SK-N-SH (cell line): Measurements from ENCODE around the gene UVRAG. TPM values are rescaled to one million over a fixed set of nuclear protein-coding genes. Genes with fewer than 3 reads are reported as not detected.

Experiments used
- CTCF ChIA-PET: fragments of 300-600, 350-600 bp; formaldehyde crosslinking; extraction: SDS; loops from one replicate; lab custom pipeline; 2021; lab: Yijun Ruan, JAX
- POLR2A ChIA-PET: fragments of 350-600 bp; sonication (Branson Sonifier 250); formaldehyde crosslinking; extraction: SDS; loops from one replicate; lab custom pipeline; 2020; ENCODE audit warnings: antibody characterized with exemption, inconsistent platforms; lab: Yijun Ruan, JAX
- DNase-seq: peaks from one replicate; pipeline ENCODE4 v3.0.0; 2012
- H2AFZ ChIP-seq: fragments of 200-600 bp; sonication (generic); 2 replicates; pipeline ENCODE4 v1.8.1; 2016; ENCODE audit warnings: antibody characterized with exemption, mild to moderate bottlenecking, low read depth
- H3F3A ChIP-seq: fragments of 200-600 bp; sonication (generic); replicated peaks from 2 replicates; pipeline ENCODE3; 2016; ENCODE audit warnings: antibody characterized with exemption, mild to moderate bottlenecking; ENCODE audit not compliant: insufficient read depth
- H3K27ac ChIP-seq, 2 experiments: fragments of 200-500 bp in 1 of 2; fragments of 200-600 bp in 1 of 2; sonication (Bioruptor generic) in 1 of 2; sonication (generic), shearing (Covaris generic) in 1 of 2; 2 replicates each; pipeline versions ENCODE4 v1.5.1 to v1.6.1; 2014 to 2016; ENCODE audit warnings: low read depth in 2 of 2, inconsistent platforms in 1 of 2, low read length in 1 of 2, mild to moderate bottlenecking in 1 of 2, mixed read lengths in 1 of 2
- H3K27me3 ChIP-seq: fragments of 200-600 bp; sonication (generic), shearing (Covaris generic); 2 replicates; pipeline ENCODE4 v1.6.1; 2016; ENCODE audit warnings: mixed run types; ENCODE audit not compliant: insufficient read depth
- H3K36me3 ChIP-seq, 2 experiments: fragments of 200-500 bp in 1 of 2; fragments of 200-600 bp in 1 of 2; sonication (Bioruptor generic) in 1 of 2; sonication (generic) in 1 of 2; replicated peaks in 1 of 2; 2 replicates each; pipeline versions ENCODE3 to v1.5.1; 2014 to 2016; ENCODE audit warnings: low read length in 1 of 2, mild to moderate bottlenecking in 1 of 2; ENCODE audit not compliant: insufficient read depth in 2 of 2, control insufficient read depth in 1 of 2
- H3K4me1 ChIP-seq, 2 experiments: fragments of 200-500 bp in 1 of 2; fragments of 200-600 bp in 1 of 2; sonication (Bioruptor generic) in 1 of 2; sonication (generic), shearing (Covaris generic) in 1 of 2; 2 replicates each; pipeline versions ENCODE4 v1.5.1 to v1.6.1; 2014 to 2016; ENCODE audit warnings: low read depth in 1 of 2, low read length in 1 of 2, mixed run types in 1 of 2; ENCODE audit not compliant: insufficient read depth in 2 of 2, control insufficient read depth in 1 of 2
- H3K4me2 ChIP-seq: fragments of 200-600 bp; sonication (generic), shearing (Covaris generic); 2 replicates; pipeline ENCODE4 v1.6.1; 2017; ENCODE audit warnings: mixed run types
- H3K4me3 ChIP-seq, 2 experiments: fragments of 200-500 bp in 1 of 2; fragments of 200-600 bp in 1 of 2; sonication (Bioruptor generic) in 1 of 2; sonication (generic), shearing (Covaris generic) in 1 of 2; 2 replicates each; pipeline versions ENCODE4 v1.5.1 to v1.8.1; 2014 to 2016; ENCODE audit warnings: low read depth in 2 of 2, inconsistent platforms in 1 of 2, low read length in 1 of 2, mild to moderate bottlenecking in 1 of 2, mixed read lengths in 1 of 2, moderate library complexity in 1 of 2
- H3K79me2 ChIP-seq: fragments of 200-600 bp; sonication (generic); 2 replicates; pipeline ENCODE4 v1.8.1; 2017; ENCODE audit warnings: mild to moderate bottlenecking; ENCODE audit not compliant: insufficient read depth
- H3K9ac ChIP-seq: fragments of 200-600 bp; sonication (generic); 2 replicates; pipeline ENCODE4 v1.6.1; 2017; ENCODE audit warnings: mixed run types
- H3K9me2 ChIP-seq: fragments of 200-600 bp; sonication (generic); 2 replicates; pipeline ENCODE4 v1.6.1; 2017; ENCODE audit warnings: mixed run types
- H3K9me3 ChIP-seq: fragments of 200-600 bp; sonication (generic); 2 replicates; pipeline ENCODE4 v1.6.1; 2017; ENCODE audit warnings: mixed run types, mild to moderate bottlenecking, moderate library complexity
- H4K20me1 ChIP-seq: fragments of 200-600 bp; sonication (generic); 2 replicates; pipeline ENCODE4 v1.6.1; 2017; ENCODE audit warnings: mild to moderate bottlenecking, mixed run types; ENCODE audit not compliant: insufficient read depth
- CHD2 ChIP-seq: fragments of 150-350 bp; IDR thresholded peaks from 2 replicates; pipeline ENCODE4 v1.6.1; 2018; ENCODE audit warnings: low read length; ENCODE audit not compliant: partially characterized antibody
- ELF1 ChIP-seq: IDR thresholded peaks from 2 replicates; pipeline ENCODE4 v1.4.0; 2012
- EP300 ChIP-seq, 2 experiments: IDR thresholded peaks; 2 replicates each; pipeline versions ENCODE4 v1.4.0 to v1.6.1; 2012; ENCODE audit warnings: borderline replicate concordance in 1 of 2, low read depth in 1 of 2, low read length in 1 of 2
- FOXJ3 ChIP-seq: sonication (generic); formaldehyde crosslinking; IDR thresholded peaks from 2 replicates; pipeline ENCODE4 v1.5.1; 2020; ENCODE audit warnings: mild to moderate bottlenecking, missing genetic modification reagents
- GABPA ChIP-seq: IDR thresholded peaks from 2 replicates; pipeline ENCODE4 v1.4.0; 2012; ENCODE audit warnings: low read depth, mild to moderate bottlenecking
- MEF2A ChIP-seq: IDR thresholded peaks from 2 replicates; pipeline ENCODE4 v1.4.0; 2012; ENCODE audit warnings: low read depth, borderline replicate concordance
- NFIC ChIP-seq: IDR thresholded peaks from 2 replicates; pipeline ENCODE4 v1.4.0; 2012; ENCODE audit warnings: borderline replicate concordance
- POLR2AphosphoS5 ChIP-seq: IDR thresholded peaks from 2 replicates; pipeline ENCODE4 v1.6.1; 2012; ENCODE audit warnings: low read depth, low read length
- RCOR1 ChIP-seq: fragments of 150-350 bp; IDR thresholded peaks from 2 replicates; pipeline ENCODE4 v1.6.1; 2017; ENCODE audit warnings: antibody characterized with exemption, low read length
- RFX5 ChIP-seq: IDR thresholded peaks from 2 replicates; pipeline ENCODE4 v1.6.1; 2012; ENCODE audit warnings: mild to moderate bottlenecking, improper control_type of control experiment, low read length
- SIN3A ChIP-seq: IDR thresholded peaks from 2 replicates; pipeline ENCODE4 v1.6.1; 2012; ENCODE audit warnings: low read depth, mild to moderate bottlenecking, low read length, moderate library complexity, borderline replicate concordance
- WGBS: methylation state at CpG from one replicate; pipeline ENCODE4 v1.1.6; 2017; ENCODE audit warnings: low lambda C conversion rate; 5-methylcytosine and 5-hydroxymethylcytosine counted together
- polyA plus RNA-seq, 3 experiments: library from polyadenylated mRNA; depleted of rRNA; stranded (reverse); fragments of >200 nt; gene quantifications; 2 replicates each; pipeline ENCODE4 v1.2.3, GENCODE V29; 2012
- TF ChIP-seq, protein P1 (sequence below): IDR thresholded peaks from 2 replicates; pipeline ENCODE4; 2012
- TF ChIP-seq, protein P2 (sequence below): IDR thresholded peaks from 2 replicates; pipeline ENCODE4 v1.4.0; 2012; ENCODE audit warnings: low read depth, borderline replicate concordance
- TF ChIP-seq, protein P3 (sequence below): fragments of 150-350 bp; IDR thresholded peaks from 2 replicates; pipeline ENCODE4 v1.6.1; 2016; ENCODE audit warnings: mild to moderate bottlenecking, low read depth, low read length

Gene UVRAG
- polyA plus RNA-seq, 1 of the 3 experiments (the other 2 are of a cell fraction), result 5.8 TPM

DNA sequence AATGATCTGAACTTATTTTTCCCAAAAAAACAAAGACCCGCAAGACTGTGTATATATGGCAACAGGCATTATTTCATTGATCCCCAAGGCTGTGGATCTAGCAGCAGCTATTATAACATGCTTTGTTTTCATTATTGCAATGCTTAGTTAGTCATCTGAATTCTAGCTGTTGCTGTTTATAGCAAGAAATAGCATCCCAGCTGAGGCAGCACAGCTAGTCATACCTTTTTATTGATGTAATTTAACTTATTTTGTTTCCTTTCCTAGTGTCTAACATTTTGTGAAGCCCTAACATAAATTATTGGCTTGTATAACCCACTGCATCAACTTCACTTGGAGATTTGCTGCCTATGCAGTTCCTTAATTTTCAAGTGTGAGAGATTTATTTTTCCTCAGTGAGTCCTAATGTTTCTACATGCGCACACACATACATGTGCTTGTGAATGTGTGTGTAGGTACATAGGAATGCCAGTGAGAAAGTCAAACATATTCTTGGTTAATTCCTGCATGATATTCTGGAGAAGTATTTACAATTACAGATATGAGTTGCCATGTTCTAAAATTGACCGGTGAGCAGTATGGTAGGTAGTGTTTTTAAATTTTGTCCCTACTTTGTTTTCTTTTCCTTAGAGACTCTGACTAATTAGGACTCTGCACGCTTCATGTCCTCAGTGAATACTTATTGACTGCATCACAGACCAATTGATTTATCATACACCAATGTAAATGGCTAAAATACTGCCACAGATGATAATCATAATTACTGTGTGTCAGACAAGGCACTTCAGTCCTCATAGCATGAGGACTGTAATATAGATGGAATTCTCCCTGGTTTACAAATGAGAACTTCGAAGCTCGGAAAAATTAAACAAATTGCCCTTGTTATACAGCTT lies 272.0 kb downstream of the UVRAG start:
- Histone ChIP-seq H2AFZ (no peak overlapping the region), H3K4me3 (no peak overlapping the region), H3K27ac (peak overlapping the region in 1 of 2 experiments; percentile 28; a peak in 1 of 4 replicates), H3K4me2 (no peak overlapping the region), H3K36me3 (peaks cover 2 to 9% of the 10 kb centered on the region in 2 experiments), H3K4me1 (peaks cover 3 to 12% of the 10 kb centered on the region in 2 experiments; a peak in 3 of 4 replicates)
- no peak for DNase-seq
- TF ChIP-seq FOXJ3 (CRISPR knock-in tag) (no peak), RCOR1 (no peak), GABPA (no peak), NFIC (no peak), EP300 (IDR thresholded peaks at IDR 0.05; ENCODE audit: borderline replicate concordance in 1 of 2, low read depth in 1 of 2, low read length in 1 of 2) (no peak), POLR2AphosphoS5 (no peak)
- TF ChIP-seq, protein P1, sequence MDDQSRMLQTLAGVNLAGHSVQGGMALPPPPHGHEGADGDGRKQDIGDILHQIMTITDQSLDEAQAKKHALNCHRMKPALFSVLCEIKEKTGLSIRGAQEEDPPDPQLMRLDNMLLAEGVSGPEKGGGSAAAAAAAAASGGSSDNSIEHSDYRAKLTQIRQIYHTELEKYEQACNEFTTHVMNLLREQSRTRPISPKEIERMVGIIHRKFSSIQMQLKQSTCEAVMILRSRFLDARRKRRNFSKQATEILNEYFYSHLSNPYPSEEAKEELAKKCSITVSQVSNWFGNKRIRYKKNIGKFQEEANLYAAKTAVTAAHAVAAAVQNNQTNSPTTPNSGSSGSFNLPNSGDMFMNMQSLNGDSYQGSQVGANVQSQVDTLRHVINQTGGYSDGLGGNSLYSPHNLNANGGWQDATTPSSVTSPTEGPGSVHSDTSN, result no peak
- TF ChIP-seq, protein P2, sequence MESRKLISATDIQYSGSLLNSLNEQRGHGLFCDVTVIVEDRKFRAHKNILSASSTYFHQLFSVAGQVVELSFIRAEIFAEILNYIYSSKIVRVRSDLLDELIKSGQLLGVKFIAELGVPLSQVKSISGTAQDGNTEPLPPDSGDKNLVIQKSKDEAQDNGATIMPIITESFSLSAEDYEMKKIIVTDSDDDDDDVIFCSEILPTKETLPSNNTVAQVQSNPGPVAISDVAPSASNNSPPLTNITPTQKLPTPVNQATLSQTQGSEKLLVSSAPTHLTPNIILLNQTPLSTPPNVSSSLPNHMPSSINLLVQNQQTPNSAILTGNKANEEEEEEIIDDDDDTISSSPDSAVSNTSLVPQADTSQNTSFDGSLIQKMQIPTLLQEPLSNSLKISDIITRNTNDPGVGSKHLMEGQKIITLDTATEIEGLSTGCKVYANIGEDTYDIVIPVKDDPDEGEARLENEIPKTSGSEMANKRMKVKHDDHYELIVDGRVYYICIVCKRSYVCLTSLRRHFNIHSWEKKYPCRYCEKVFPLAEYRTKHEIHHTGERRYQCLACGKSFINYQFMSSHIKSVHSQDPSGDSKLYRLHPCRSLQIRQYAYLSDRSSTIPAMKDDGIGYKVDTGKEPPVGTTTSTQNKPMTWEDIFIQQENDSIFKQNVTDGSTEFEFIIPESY, result no peak
- TF ChIP-seq, protein P3, sequence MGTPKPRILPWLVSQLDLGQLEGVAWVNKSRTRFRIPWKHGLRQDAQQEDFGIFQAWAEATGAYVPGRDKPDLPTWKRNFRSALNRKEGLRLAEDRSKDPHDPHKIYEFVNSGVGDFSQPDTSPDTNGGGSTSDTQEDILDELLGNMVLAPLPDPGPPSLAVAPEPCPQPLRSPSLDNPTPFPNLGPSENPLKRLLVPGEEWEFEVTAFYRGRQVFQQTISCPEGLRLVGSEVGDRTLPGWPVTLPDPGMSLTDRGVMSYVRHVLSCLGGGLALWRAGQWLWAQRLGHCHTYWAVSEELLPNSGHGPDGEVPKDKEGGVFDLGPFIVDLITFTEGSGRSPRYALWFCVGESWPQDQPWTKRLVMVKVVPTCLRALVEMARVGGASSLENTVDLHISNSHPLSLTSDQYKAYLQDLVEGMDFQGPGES, result no peak
- TF ChIP-seq, all 33 proteins: peak for 0
- peaks cover 5% of the 10 kb centered on the region; the same call in 1 of the 2 replicates for H3K9me3 ChIP-seq
- 97% methylated on average over 6 of the region's 6 CpGs for WGBS
- no peaks in the 10 kb centered on the region for H3K27me3 ChIP-seq
- no peaks in the 10 kb centered on the region for H3K9me2 ChIP-seq
- CTCF ChIA-PET, result interaction anchor here (0.9 to 1.3 kb wide), 2 partner anchors 9 to 18 kb away, joined by 3 read pairs; no protein-coding TSS in a partner anchor
- H3F3A ChIP-seq, result peaks cover 8% of the 10 kb centered on the region
- H4K20me1 ChIP-seq, result no peaks in the 10 kb centered on the region
- H3K9ac ChIP-seq, result no peak overlapping the region
- H3K79me2 ChIP-seq, result no peaks in the 10 kb centered on the region
- POLR2A ChIA-PET, result no interaction called here

DNA sequence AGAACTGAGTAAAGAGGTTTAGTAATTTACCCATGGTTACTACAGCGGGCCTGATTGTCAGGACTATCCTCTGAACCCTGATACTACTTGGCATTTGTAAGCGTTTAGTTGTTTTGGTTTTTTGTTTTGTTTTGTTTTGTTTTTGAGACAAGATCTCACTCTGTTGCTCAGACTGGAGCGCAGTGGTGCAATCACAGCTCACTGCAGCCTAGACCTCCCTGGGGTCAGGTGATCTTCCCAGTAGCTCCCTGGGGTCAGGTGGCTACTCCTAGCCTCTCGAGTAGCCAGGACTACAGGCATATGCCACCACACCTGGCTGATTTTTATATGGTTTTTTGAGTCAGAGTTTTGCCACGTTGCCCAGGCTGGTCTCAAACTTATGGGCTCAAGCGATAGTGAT lies 272.7 kb downstream of the UVRAG start:
- ChIA-PET CTCF (interaction anchor here (0.9 kb wide), 1 partner anchor 17 kb away, joined by 3 read pairs; no protein-coding TSS in a partner anchor), POLR2A (no interaction called here)
- no peak overlapping the region for H3K27ac ChIP-seq

More for the DNA sequence above, 272.7 kb downstream of the UVRAG start:
- Histone ChIP-seq H3K36me3 (peaks cover 2 to 9% of the 10 kb centered on the region in 2 experiments), H3K4me2 (no peak overlapping the region), H3F3A (peaks cover 8% of the 10 kb centered on the region), H3K4me3 (no peak overlapping the region), H2AFZ (no peak overlapping the region), H4K20me1 (no peaks in the 10 kb centered on the region), H3K79me2 (no peaks in the 10 kb centered on the region), H3K4me1 (peaks cover 3 to 12% of the 10 kb centered on the region in 2 experiments; a peak in 3 of 4 replicates), H3K9me2 (no peaks in the 10 kb centered on the region), H3K9me3 (peaks cover 5% of the 10 kb centered on the region; the same call in 1 of the 2 replicates), H3K27me3 (no peaks in the 10 kb centered on the region), H3K9ac (no peak overlapping the region)
- 91% methylated on average over 6 of the region's 6 CpGs for WGBS
- TF ChIP-seq MEF2A (no peak), RFX5 (no peak), NFIC (no peak), ELF1 (no peak), CHD2 (no peak), EP300 (IDR thresholded peaks at IDR 0.05; ENCODE audit: borderline replicate concordance in 1 of 2, low read depth in 1 of 2, low read length in 1 of 2) (no peak), SIN3A (no peak)
- no peak for DNase-seq
